ENCODE data around the gene USP36. TPM values are rescaled to one million over a fixed set of nuclear protein-coding genes. Genes with fewer than 3 reads are reported as not detected.
A peak's percentile ranks its signal among the peaks of the same experiment; 100 is the strongest.
"Not testable (repeated sequence)": the region's sequence is repeated elsewhere in the genome, so short reads cannot be mapped to it uniquely, and the experiment has no call there.

USP36 gene
- 18.9 and 27.8 TPM in 2 replicates for total RNA-seq
- 27.1 and 35.4 TPM in 2 replicates for polyA plus RNA-seq

DNA sequence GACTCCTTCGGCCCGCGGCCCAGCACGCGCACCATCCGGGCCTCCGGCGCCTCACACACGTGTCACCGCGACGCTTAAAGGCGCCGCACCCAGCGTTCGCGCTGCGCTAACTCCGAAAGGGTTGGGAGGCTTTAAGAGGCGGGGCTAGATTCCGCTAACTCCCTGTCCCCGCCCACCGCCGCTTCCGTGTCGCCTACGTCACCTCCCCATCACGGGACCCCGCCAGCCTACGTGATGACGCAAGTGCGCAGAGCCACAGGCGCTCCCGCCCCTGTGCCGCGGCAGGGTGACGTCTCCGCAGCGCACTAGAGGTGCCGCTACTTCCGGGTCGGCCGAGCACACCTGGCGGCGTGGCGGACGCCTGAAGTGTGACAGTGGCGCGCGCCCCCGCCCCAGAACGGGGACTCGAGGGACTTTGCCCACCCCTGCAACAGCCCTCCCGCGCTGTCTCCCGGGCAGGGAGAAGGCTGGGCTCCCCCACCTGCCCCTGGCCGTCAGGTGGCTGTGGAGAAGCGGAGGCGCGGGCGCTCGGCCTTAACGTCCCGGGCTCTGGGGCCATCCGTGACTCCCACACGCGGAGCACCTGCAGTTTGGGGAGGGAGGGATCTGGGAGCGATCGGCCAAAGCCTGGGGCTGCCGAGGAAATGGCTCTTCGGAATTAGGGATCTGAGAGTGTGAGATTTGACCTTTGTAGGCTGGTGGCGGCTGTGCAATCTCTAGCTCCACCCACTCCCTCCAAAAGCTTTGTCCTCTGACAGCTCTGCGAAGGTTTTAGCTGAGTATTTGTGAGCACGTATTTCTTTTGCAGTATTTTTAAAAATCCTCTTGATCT, at the start of gene USP36:
Gene USP36, minus strand, starts transcription at position 35 of the 832 bp plus-strand sequence. CDS start 4,451 bp downstream, outside the sequence.
- no peak for TF ChIP-seq CTCF (IDR thresholded peaks at IDR 0.05; ENCODE audit: low read depth, low read length)
- Histone ChIP-seq H3K4me1 (ENCODE audit: low read depth) (peaks cover 5% of the 10 kb centered on the region), H3K27ac (peak within 1 kb of the TSS; percentile 96), H3K27me3 (no peaks in the 10 kb centered on the region), H3K9me3 (ENCODE audit: low read depth) (no peaks in the 10 kb centered on the region), H3K4me3 (peak within 1 kb of the TSS; percentile 83), H3K36me3 (peaks cover 13% of the 10 kb centered on the region)
- DNase-seq (ENCODE audit: low read depth in 1 of 2, low spot score in 1 of 2), result peak; percentile 100

DNA sequence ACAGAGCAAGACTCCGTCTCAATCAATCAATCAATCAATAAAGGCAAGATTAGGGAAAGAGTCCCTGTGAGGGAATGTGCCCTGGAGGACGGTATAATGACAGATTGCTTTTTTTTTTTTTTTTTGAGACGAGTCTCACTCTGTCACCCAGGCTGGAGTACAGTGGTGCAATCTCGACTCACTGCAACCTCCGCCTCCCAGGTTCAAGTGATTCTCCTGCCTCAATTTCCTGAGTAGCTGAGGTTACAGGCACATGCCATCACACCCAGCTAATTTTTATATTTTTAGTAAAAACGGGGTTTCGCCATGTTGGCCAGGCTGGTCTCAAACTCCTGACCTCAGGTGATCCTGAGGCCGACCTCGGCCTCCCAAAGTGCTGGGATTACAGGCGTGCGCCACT, 49.5 kb upstream of the USP36 start:
- H3K4me3 ChIP-seq; H3K27ac ChIP-seq; H3K36me3 ChIP-seq; H3K4me1 ChIP-seq (ENCODE audit: low read depth); DNase-seq (ENCODE audit: low read depth in 1 of 2, low spot score in 1 of 2); H3K27me3 ChIP-seq; H3K9me3 ChIP-seq (ENCODE audit: low read depth): not testable (repeated sequence)

DNA sequence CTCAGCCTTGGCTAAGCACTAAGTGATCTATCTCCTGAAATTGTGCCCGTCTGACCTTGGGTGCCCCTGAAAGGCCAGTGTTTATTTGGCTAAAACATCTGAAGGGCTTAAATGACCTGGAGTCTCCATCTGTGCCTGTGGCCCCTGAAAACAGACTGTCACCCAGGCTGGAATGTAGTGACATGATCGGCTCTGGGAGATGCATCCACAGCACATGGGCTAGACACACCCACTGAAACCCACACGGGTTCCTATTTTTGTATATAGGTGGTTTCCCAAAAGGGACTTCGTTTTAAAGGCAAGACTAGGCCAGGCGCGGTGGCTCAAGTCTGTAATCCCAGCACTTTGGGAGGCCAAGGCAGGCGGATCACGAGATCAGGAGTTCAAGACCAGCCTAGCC, 48.9 kb upstream of the USP36 start:
- Histone ChIP-seq H3K4me1 (ENCODE audit: low read depth) (no peaks in the 10 kb centered on the region), H3K27me3 (no peaks in the 10 kb centered on the region), H3K9me3 (ENCODE audit: low read depth) (no peaks in the 10 kb centered on the region), H3K27ac (no peak overlapping the region), H3K36me3 (no peaks in the 10 kb centered on the region), H3K4me3 (no peak overlapping the region)
- no peak for DNase-seq (ENCODE audit: low read depth in 1 of 2, low spot score in 1 of 2)
- no peak for TF ChIP-seq CTCF (IDR thresholded peaks at IDR 0.05; ENCODE audit: low read depth, low read length)

GRCh38 chr17:78888941-78889518, 48.4 kb upstream of the USP36 start:
- Histone ChIP-seq H3K9me3 (ENCODE audit: low read depth) (no peaks in the 10 kb centered on the region), H3K27me3 (no peaks in the 10 kb centered on the region), H3K4me3 (no peak overlapping the region), H3K4me1 (ENCODE audit: low read depth) (peaks cover 5% of the 10 kb centered on the region), H3K36me3 (no peaks in the 10 kb centered on the region), H3K27ac (no peak overlapping the region)
- DNase-seq (ENCODE audit: low read depth in 1 of 2, low spot score in 1 of 2), result no peak
- TF ChIP-seq CTCF (IDR thresholded peaks at IDR 0.05; ENCODE audit: low read depth, low read length), result no peak

DNA sequence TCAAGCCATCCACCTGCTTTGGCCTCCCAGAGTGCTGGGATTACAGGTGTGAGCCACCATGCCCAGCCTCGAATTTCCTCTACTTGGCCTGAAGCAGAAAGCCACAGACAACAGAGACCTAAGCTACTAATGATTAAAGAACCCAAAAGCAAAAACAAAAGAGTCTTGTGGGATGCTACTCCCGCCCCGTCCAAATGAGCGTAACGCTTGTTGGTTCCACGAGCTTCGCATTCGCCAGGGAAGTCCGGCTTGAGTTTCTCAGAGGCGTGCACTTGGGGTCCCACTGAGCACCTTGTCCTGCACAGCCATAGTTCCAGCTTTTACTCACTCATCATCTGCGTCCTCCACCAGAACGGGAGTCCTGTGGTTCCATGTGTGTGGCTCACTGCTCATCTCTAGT, 46.3 kb upstream of the USP36 start:
- Histone ChIP-seq H3K4me1 (ENCODE audit: low read depth) (peaks cover 18% of the 10 kb centered on the region), H3K36me3 (no peaks in the 10 kb centered on the region), H3K9me3 (ENCODE audit: low read depth) (no peaks in the 10 kb centered on the region), H3K27me3 (no peaks in the 10 kb centered on the region), H3K4me3 (no peak overlapping the region), H3K27ac (no peak overlapping the region)
- no peak for DNase-seq (ENCODE audit: low read depth in 1 of 2, low spot score in 1 of 2)
- TF ChIP-seq CTCF (IDR thresholded peaks at IDR 0.05; ENCODE audit: low read depth, low read length), result no peak

- Histone ChIP-seq H3K4me1 (ENCODE audit: low read depth) (peaks cover 18% of the 10 kb centered on the region), H3K4me3 (no peak overlapping the region), H3K9me3 (ENCODE audit: low read depth) (no peaks in the 10 kb centered on the region), H3K36me3 (no peaks in the 10 kb centered on the region), H3K27me3 (no peaks in the 10 kb centered on the region), H3K27ac (no peak overlapping the region)
- TF ChIP-seq CTCF (IDR thresholded peaks at IDR 0.05; ENCODE audit: low read depth, low read length), result no peak
- no peak for DNase-seq (ENCODE audit: low read depth in 1 of 2, low spot score in 1 of 2)
Observed at GRCh38 chr17:78885956-78886355, 45.3 kb upstream of the USP36 start.
